Endothelial cell of umbilical vein (primary cell): ENCODE results near the gene TXNDC2. TPM values are rescaled to one million over a fixed set of nuclear protein-coding genes. Genes with fewer than 3 reads are reported as not detected.

Experiments
- BruUV-seq: library from RNA; stranded (reverse); fragments of 400-500 nt; replicated peaks from 2 replicates; lab custom pipeline; 2021; lab: Mats Ljungman, UMichigan
- CTCF ChIA-PET: fragments of 300-600, 350-600 bp; sonication (Branson Sonifier 250); formaldehyde crosslinking; loops from one replicate; lab custom pipeline; 2021; ENCODE audit warnings: antibody characterized with exemption, inconsistent platforms; lab: Charles Lee
- POLR2A ChIA-PET: fragments of 300-600, 350-600 bp; sonication (Branson Sonifier 250); formaldehyde crosslinking; loops from one replicate; lab custom pipeline; 2021; ENCODE audit warnings: antibody characterized with exemption, inconsistent platforms; lab: Charles Lee
- DNase-seq: peaks from one replicate; pipeline ENCODE4 v3.0.0-alpha.2; 2011; ENCODE audit warnings: low read depth, low spot score
- FAIRE-seq: peaks from 2 replicates; lab custom pipeline; 2011; peaks lifted over from hg19 to GRCh38; lab: Jason Lieb, UNC
- H2AFZ ChIP-seq: 2 replicates; pipeline ENCODE4 v1.6.0; 2012; ENCODE audit warnings: low read depth, low read length, control low read depth, inconsistent platforms
- H3K27ac ChIP-seq: 2 replicates; pipeline ENCODE4 v1.5.1; 2011; ENCODE audit warnings: low read depth, mild to moderate bottlenecking, control low read depth, low read length, moderate library complexity; ENCODE audit not compliant: insufficient read depth
- H3K27me3 ChIP-seq, 2 experiments: 2 replicates each; pipeline versions ENCODE4 v1.6.0 to v1.6.1; 2011; ENCODE audit warnings: low read length in 2 of 2, mixed read lengths in 1 of 2; ENCODE audit not compliant: control insufficient read depth in 2 of 2, insufficient read depth in 2 of 2
- H3K36me3 ChIP-seq, 2 experiments: 2 replicates in 1 of 2; 3 replicates in 1 of 2; pipeline ENCODE4 v1.5.1; 2011; ENCODE audit warnings: low read length in 2 of 2, mild to moderate bottlenecking in 1 of 2, moderate library complexity in 1 of 2; ENCODE audit not compliant: control insufficient read depth in 2 of 2, insufficient read depth in 2 of 2; ENCODE audit errors: extremely low read depth in 1 of 2
- H3K4me1 ChIP-seq: 3 replicates; pipeline ENCODE4 v1.5.1; 2011; ENCODE audit warnings: mild to moderate bottlenecking, low read length; ENCODE audit not compliant: control insufficient read depth, insufficient read depth; ENCODE audit errors: extremely low read depth
- H3K4me2 ChIP-seq: 2 replicates; pipeline ENCODE4 v1.6.1; 2011; ENCODE audit warnings: low read length, control low read depth, mixed read lengths; ENCODE audit not compliant: insufficient read depth
- H3K4me3 ChIP-seq, 3 experiments: fragments of 200-600 bp in 1 of 3; sonication (generic), shearing (Covaris generic) in 1 of 3; replicated peaks in 1 of 3; 2 replicates each; pipeline ENCODE4 v1.5.1; 2011 to 2016; ENCODE audit warnings: control low read depth in 3 of 3, low read length in 3 of 3, mild to moderate bottlenecking in 2 of 3, inconsistent platforms in 1 of 3, low read depth in 1 of 3, moderate library complexity in 1 of 3; ENCODE audit not compliant: insufficient read depth in 1 of 3
- H3K79me2 ChIP-seq: 2 replicates; pipeline ENCODE4 v1.6.0; 2012; ENCODE audit warnings: low read length, inconsistent platforms; ENCODE audit not compliant: control insufficient read depth, insufficient read depth
- H3K9ac ChIP-seq: replicated peaks from 2 replicates; pipeline ENCODE3; 2011; ENCODE audit warnings: low read length, control low read depth; ENCODE audit not compliant: insufficient read depth; ENCODE audit errors: extremely low read depth
- H3K9me1 ChIP-seq: replicated peaks from 3 replicates; pipeline ENCODE4 v1.6.0; 2011; ENCODE audit warnings: mild to moderate bottlenecking, low read length; ENCODE audit not compliant: control insufficient read depth, insufficient read depth; ENCODE audit errors: extremely low read depth
- H3K9me3 ChIP-seq: replicated peaks from 2 replicates; pipeline ENCODE4 v1.5.1; 2012; ENCODE audit warnings: low read length, inconsistent platforms; ENCODE audit not compliant: control insufficient read depth, insufficient read depth
- H4K20me1 ChIP-seq: replicated peaks from 2 replicates; pipeline ENCODE3; 2011; ENCODE audit warnings: mild to moderate bottlenecking, low read length; ENCODE audit not compliant: control insufficient read depth, insufficient read depth; ENCODE audit errors: extremely low read depth
- EZH2 ChIP-seq: IDR thresholded peaks from 2 replicates; pipeline ENCODE4 v1.6.1; 2012; ENCODE audit warnings: borderline replicate concordance, low read depth, mild to moderate bottlenecking, moderate library complexity, low read length, inconsistent platforms; ENCODE audit not compliant: severe bottlenecking
- FOS ChIP-seq: IDR thresholded peaks from 2 replicates; pipeline ENCODE4 v1.6.1; 2011; ENCODE audit warnings: mild to moderate bottlenecking, low read length, moderate library complexity, borderline replicate concordance; ENCODE audit not compliant: insufficient read depth
- GATA2 ChIP-seq: IDR thresholded peaks from 2 replicates; pipeline ENCODE4 v1.7.0; 2011; ENCODE audit warnings: low read depth, mild to moderate bottlenecking, moderate library complexity, mixed read lengths, low read length; ENCODE audit not compliant: insufficient read length, insufficient read depth
- JUN ChIP-seq: IDR thresholded peaks from 2 replicates; pipeline ENCODE4 v1.6.1; 2011; ENCODE audit warnings: borderline replicate concordance, low read depth; ENCODE audit not compliant: insufficient read length, insufficient read depth
- MYC ChIP-seq: IDR thresholded peaks from one replicate; pipeline ENCODE4 v1.6.1; 2011; ENCODE audit warnings: mild to moderate bottlenecking, low read depth, low read length
- POLR2A ChIP-seq: IDR thresholded peaks from 2 replicates; pipeline ENCODE4 v1.6.1; 2012; ENCODE audit warnings: low read depth, mild to moderate bottlenecking, control low read depth, low read length
- POLR2AphosphoS5 ChIP-seq: IDR thresholded peaks from 2 replicates; pipeline ENCODE4 v1.6.1; 2012; ENCODE audit warnings: low read depth, mild to moderate bottlenecking, control low read depth, low read length, moderate library complexity; ENCODE audit not compliant: insufficient read depth
- dilution Hi-C: fragments of 300-500 bp; cut with MboI; formaldehyde crosslinking; loops from one replicate; pipeline ENCODE4 v1.15.0; 2019; ENCODE audit warnings: low sequenced_read_pairs; ENCODE audit not compliant: extremely low pct_ligation_motif_present
- intact Hi-C: fragments of 100-400 bp; cut with micrococcal nuclease; formaldehyde crosslinking; loops from one replicate; pipeline ENCODE4 v1.10.0; 2022
- polyA plus RNA-seq, 4 experiments: library from polyadenylated mRNA; depleted of rRNA in 3 of 4; stranded (reverse) in 3 of 4; unstranded in 1 of 4; fragments of >200 nt; gene quantifications; 2 replicates each; pipeline versions ENCODE4 v1.2.1 to v1.2.3, GENCODE V29; 2011 to 2012; ENCODE audit warnings: missing spikeins in 1 of 4
- total RNA-seq: library from RNA; stranded (reverse); gene quantifications from 2 replicates; pipeline ENCODE4 v1.2.3, GENCODE V29; 2021
- TF ChIP-seq, protein P1 (sequence below), 2 donors: IDR thresholded peaks; 1 replicate in 1 of 2; 2 replicates in 1 of 2; pipeline ENCODE4 v1.5.1; 2011; ENCODE audit warnings: low read length in 2 of 2, mild to moderate bottlenecking in 2 of 2, moderate library complexity in 2 of 2, control low read depth in 1 of 2, inconsistent platforms in 1 of 2, low read depth in 1 of 2; ENCODE audit not compliant: insufficient read depth in 1 of 2; ENCODE audit errors: extremely low read depth in 1 of 2
- TF ChIP-seq, protein P2 (sequence below): IDR thresholded peaks from 2 replicates; pipeline ENCODE4 v1.6.1; 2011; ENCODE audit not compliant: insufficient read depth, insufficient read length

TXNDC2 gene
- total and polyA plus RNA-seq, 2 donors (not counting 3 experiments of a cell fraction or from before 2014, with no cell fraction given), result 0.12 TPM; not detected in 1

- Histone ChIP-seq H3K4me2 (peak overlapping the region; percentile 81), H3K9me1 (no peaks in the 10 kb centered on the region), H3K9ac (peak overlapping the region; percentile 88), H3K27ac (peak overlapping the region; percentile 73), H3K9me3 (no peaks in the 10 kb centered on the region), H2AFZ (peak overlapping the region; percentile 97), H3K4me1 (peaks cover 32% of the 10 kb centered on the region), H4K20me1 (peaks cover 4% of the 10 kb centered on the region), H3K36me3 (no peaks in the 10 kb centered on the region), H3K79me2 (peaks cover 40% of the 10 kb centered on the region), H3K27me3 (peaks cover 0 to 4% of the 10 kb centered on the region in 2 experiments), H3K4me3 (peak overlapping the region; percentile 50 to 82 (median 78))
- FAIRE-seq (no peak), DNase-seq (no peak)
- ChIA-PET POLR2A (no interaction called here), CTCF (interaction anchor here (0.8 to 1.4 kb wide), 7 partner anchors 14 to 337 kb away, joined by 3 to 7 read pairs (median 4); no protein-coding TSS in a partner anchor)
- BruUV-seq, result TSS peak; percentile 12
- intact Hi-C loops (loop anchor here (1.0 to 2.0 kb wide), 5 partner anchors 36 to 205 kb away; partner anchors contain the start of gene RAB31), dilution Hi-C loops (no loop called here)
- TF ChIP-seq GATA2 (peak; percentile 79), EZH2 (no peak)
These were observed 27.4 kb downstream of the TXNDC2 start for GRCh38 chr18:9913151-9913525.

DNA sequence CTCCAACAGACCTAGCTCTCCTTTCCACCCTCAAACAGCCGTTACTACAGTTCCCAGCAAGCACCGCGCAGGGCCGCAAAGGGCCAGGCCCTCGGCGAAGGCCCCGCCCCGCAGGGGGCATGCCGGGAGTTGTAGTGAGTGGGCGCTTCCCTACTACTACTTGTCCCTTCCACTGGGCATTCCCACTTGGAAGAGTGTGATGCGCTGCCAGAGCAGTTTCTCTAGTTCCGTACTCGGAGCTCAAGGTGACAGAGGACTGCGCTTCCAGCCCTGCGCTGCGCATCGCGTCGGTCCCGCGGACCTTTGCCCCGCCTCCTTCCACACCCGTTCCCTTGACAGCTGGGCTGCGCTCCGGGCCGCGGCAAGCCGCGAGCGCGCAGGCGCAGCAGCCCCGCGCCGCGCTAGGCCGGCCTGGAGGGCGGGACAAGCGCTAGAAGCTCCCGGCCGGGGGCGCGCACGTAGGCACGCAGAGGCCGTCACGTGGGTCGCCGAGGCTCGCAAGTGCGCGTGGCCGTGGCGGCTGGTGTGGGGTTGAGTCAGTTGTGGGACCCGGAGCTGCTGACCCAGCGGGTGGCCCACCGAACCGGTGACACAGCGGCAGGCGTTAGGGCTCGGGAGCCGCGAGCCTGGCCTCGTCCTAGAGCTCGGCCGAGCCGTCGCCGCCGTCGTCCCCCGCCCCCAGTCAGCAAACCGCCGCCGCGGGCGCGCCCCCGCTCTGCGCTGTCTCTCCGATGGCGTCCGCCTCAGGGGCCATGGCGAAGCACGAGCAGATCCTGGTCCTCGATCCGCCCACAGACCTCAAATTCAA, 28.0 kb downstream of the TXNDC2 start, which contains the start of gene VAPA:
TSS of gene VAPA (plus strand) at position 491 of the 808 bp plus-strand sequence. CDS start at position 732, 241 bp downstream.
- Histone ChIP-seq H3K4me2 (peak within 1 kb of the TSS; percentile 99), H3K27ac (peak within 1 kb of the TSS; percentile 94), H4K20me1 (peaks cover 8% of the 10 kb centered on the region), H3K9ac (peak within 1 kb of the TSS; percentile 88), H3K4me3 (peak within 1 kb of the TSS; percentile 78 to 99 (median 89)), H3K79me2 (peaks cover 46% of the 10 kb centered on the region), H3K27me3 (peaks cover 0 to 1% of the 10 kb centered on the region in 2 experiments), H3K4me1 (peaks cover 38% of the 10 kb centered on the region), H2AFZ (peak within 1 kb of the TSS; percentile 97), H3K36me3 (no peaks in the 10 kb centered on the region), H3K9me3 (no peaks in the 10 kb centered on the region), H3K9me1 (no peaks in the 10 kb centered on the region)
- dilution Hi-C loops, result no loop called here
- ChIA-PET CTCF (interaction anchor here (0.8 to 1.4 kb wide), 8 partner anchors 13 to 338 kb away, joined by 3 to 7 read pairs (median 4); no protein-coding TSS in a partner anchor), POLR2A (interaction anchor here (0.6 kb wide), 1 partner anchor 287 kb away, joined by 4 read pairs; no protein-coding TSS in a partner anchor)
- intact Hi-C loops, result loop anchor here (1.0 to 2.0 kb wide), 8 partner anchors 36 to 339 kb away; partner anchors contain the start of gene RAB31
- BruUV-seq, result no TSS peak
- FAIRE-seq (peak; percentile 84), DNase-seq (peak; percentile 99)
- TF ChIP-seq POLR2A (peak; percentile 77), JUN (no peak), POLR2AphosphoS5 (peak; percentile 77), EZH2 (no peak), GATA2 (no peak), MYC (no peak), FOS (no peak)
- TF ChIP-seq, protein P1, sequence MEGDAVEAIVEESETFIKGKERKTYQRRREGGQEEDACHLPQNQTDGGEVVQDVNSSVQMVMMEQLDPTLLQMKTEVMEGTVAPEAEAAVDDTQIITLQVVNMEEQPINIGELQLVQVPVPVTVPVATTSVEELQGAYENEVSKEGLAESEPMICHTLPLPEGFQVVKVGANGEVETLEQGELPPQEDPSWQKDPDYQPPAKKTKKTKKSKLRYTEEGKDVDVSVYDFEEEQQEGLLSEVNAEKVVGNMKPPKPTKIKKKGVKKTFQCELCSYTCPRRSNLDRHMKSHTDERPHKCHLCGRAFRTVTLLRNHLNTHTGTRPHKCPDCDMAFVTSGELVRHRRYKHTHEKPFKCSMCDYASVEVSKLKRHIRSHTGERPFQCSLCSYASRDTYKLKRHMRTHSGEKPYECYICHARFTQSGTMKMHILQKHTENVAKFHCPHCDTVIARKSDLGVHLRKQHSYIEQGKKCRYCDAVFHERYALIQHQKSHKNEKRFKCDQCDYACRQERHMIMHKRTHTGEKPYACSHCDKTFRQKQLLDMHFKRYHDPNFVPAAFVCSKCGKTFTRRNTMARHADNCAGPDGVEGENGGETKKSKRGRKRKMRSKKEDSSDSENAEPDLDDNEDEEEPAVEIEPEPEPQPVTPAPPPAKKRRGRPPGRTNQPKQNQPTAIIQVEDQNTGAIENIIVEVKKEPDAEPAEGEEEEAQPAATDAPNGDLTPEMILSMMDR (IDR thresholded peaks at IDR 0.05; ENCODE audit: extremely low read depth in 1 of 2, insufficient read depth in 1 of 2, low read depth in 1 of 2, low read length in 2 of 2), result no peak
- TF ChIP-seq, protein P2, sequence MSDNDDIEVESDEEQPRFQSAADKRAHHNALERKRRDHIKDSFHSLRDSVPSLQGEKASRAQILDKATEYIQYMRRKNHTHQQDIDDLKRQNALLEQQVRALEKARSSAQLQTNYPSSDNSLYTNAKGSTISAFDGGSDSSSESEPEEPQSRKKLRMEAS, result peak; percentile 93
